ENCODE data around the gene NR1H3. TPM values are rescaled to one million over a fixed set of nuclear protein-coding genes. Genes with fewer than 3 reads are reported as not detected.

Gene NR1H3
- polyA plus RNA-seq, 3 donors: 4.4 to 20.3 (median 9.3) TPM

GRCh38 chr11:47239852-47240251 lies 17.9 kb upstream of the NR1H3 start:
- H3K9me3 ChIP-seq (replicated peaks in 1 of 2; ENCODE audit: control insufficient read depth in 1 of 2, insufficient read depth in 1 of 2, low read length in 2 of 2): no peaks in the 10 kb centered on the region
- peaks cover 63 to 86% of the 10 kb centered on the region in 2 donors for H3K36me3 ChIP-seq (replicated peaks in 1 of 2; ENCODE audit: control insufficient read depth in 1 of 2, insufficient read depth in 2 of 2, low read length in 2 of 2)
- Mint-ChIP-seq H3K36me3 (peaks cover 69 to 78% of the 10 kb centered on the region in 2 donors), H3K27ac (peak overlapping the region in 1 of 7 donors; percentile 43), H3K9me3 (no peaks in the 10 kb centered on the region), H3K27me3 (ENCODE audit: low read depth in 3 of 3) (no peaks in the 10 kb centered on the region), H3K4me3 (no peak overlapping the region), H3K4me1 (peaks cover 6% of the 10 kb centered on the region)
- no peak overlapping the region for H3K4me3 ChIP-seq (replicated peaks in 1 of 3; ENCODE audit: low read depth in 2 of 3, low read length in 3 of 3)
- no peak overlapping the region for H2AFZ ChIP-seq (ENCODE audit: insufficient read depth, low read depth, low read length, poor library complexity, severe bottlenecking)
- no peak overlapping the region for H3K4me2 ChIP-seq (replicated peaks; ENCODE audit: extremely low read depth, low read length, poor library complexity, severe bottlenecking)
- intact Hi-C loops (cut with micrococcal nuclease): loop anchor here in 1 of 2 donors (10.0 kb wide), 1 partner anchor 305 kb away; the partner anchor contains the start of gene CSTPP1
- DNase-seq: no peak
- H3K79me2 ChIP-seq (ENCODE audit: insufficient read depth, low read length): no peaks in the 10 kb centered on the region
- no peaks in the 10 kb centered on the region for H3K4me1 ChIP-seq (ENCODE audit: control insufficient read depth in 1 of 2, insufficient read depth in 2 of 2, low read length in 2 of 2)
- no peaks in the 10 kb centered on the region for H3K27me3 ChIP-seq (ENCODE audit: control insufficient read depth in 2 of 2, insufficient read depth in 2 of 2, low read length in 2 of 2)
- H3K9ac ChIP-seq (ENCODE audit: insufficient read depth, low read length, poor library complexity, severe bottlenecking): no peak overlapping the region
- 98% methylated on average over 10 of the region's 10 CpGs for WGBS (ENCODE audit: insufficient coverage)
- H3K27ac ChIP-seq (ENCODE audit: low read depth in 1 of 2, low read length in 2 of 2): no peak overlapping the region
- no peak for TF ChIP-seq CTCF (IDR thresholded peaks at IDR 0.05)
- no peaks in the 10 kb centered on the region for H4K20me1 ChIP-seq (ENCODE audit: insufficient read depth, low read length)

GRCh38 chr11:47241841-47242301 lies 15.9 kb upstream of the NR1H3 start:
- H3K36me3 Mint-ChIP-seq: peaks cover 79 to 89% of the 10 kb centered on the region in 2 donors
- intact Hi-C loops (cut with micrococcal nuclease): loop anchor here in 1 of 2 donors (10.0 kb wide), 1 partner anchor 307 kb away; the partner anchor contains the start of gene CSTPP1
- Histone ChIP-seq H3K4me1 (ENCODE audit: control insufficient read depth in 1 of 2, insufficient read depth in 2 of 2, low read length in 2 of 2) (no peaks in the 10 kb centered on the region), H3K4me2 (replicated peaks; ENCODE audit: extremely low read depth, low read length, poor library complexity, severe bottlenecking) (no peak overlapping the region), H3K27me3 (ENCODE audit: control insufficient read depth in 2 of 2, insufficient read depth in 2 of 2, low read length in 2 of 2) (no peaks in the 10 kb centered on the region), H4K20me1 (ENCODE audit: insufficient read depth, low read length) (no peaks in the 10 kb centered on the region), H3K9ac (ENCODE audit: insufficient read depth, low read length, poor library complexity, severe bottlenecking) (no peak overlapping the region), H3K9me3 (replicated peaks in 1 of 2; ENCODE audit: control insufficient read depth in 1 of 2, insufficient read depth in 1 of 2, low read length in 2 of 2) (no peaks in the 10 kb centered on the region), H3K4me3 (replicated peaks in 1 of 3; ENCODE audit: low read depth in 2 of 3, low read length in 3 of 3) (no peak overlapping the region), H2AFZ (ENCODE audit: insufficient read depth, low read depth, low read length, poor library complexity, severe bottlenecking) (no peak overlapping the region), H3K79me2 (ENCODE audit: insufficient read depth, low read length) (no peaks in the 10 kb centered on the region), H3K36me3 (replicated peaks in 1 of 2; ENCODE audit: control insufficient read depth in 1 of 2, insufficient read depth in 2 of 2, low read length in 2 of 2) (peaks cover 73 to 93% of the 10 kb centered on the region in 2 donors), H3K27ac (ENCODE audit: low read depth in 1 of 2, low read length in 2 of 2) (no peak overlapping the region)
- peak in 1 of 3 donors; percentile 34 for DNase-seq
- no peaks in the 10 kb centered on the region for H3K9me3 Mint-ChIP-seq
- peaks cover 12% of the 10 kb centered on the region for H3K4me1 Mint-ChIP-seq
- H3K27me3 Mint-ChIP-seq (ENCODE audit: low read depth in 3 of 3): no peaks in the 10 kb centered on the region
- H3K4me3 Mint-ChIP-seq: no peak overlapping the region
- TF ChIP-seq CTCF (IDR thresholded peaks at IDR 0.05): no peak
- 64% methylated on average over 3 of the region's 3 CpGs for WGBS (ENCODE audit: insufficient coverage)
- peak overlapping the region in 4 of 7 donors; percentile 8 to 72 (median 48) for H3K27ac Mint-ChIP-seq

All from CD14-positive monocyte (primary cell).